H1 (cell line): ENCODE measurements around the gene ADGRG7. TPM values are rescaled to one million over a fixed set of nuclear protein-coding genes. Genes with fewer than 3 reads are reported as not detected.

ENCODE experiments used
- CTCF ChIA-PET: fragments of 300-600 bp; sonication (Branson Sonifier 250); formaldehyde crosslinking; loops from one replicate; lab custom pipeline; 2021; ENCODE audit not compliant: partially characterized antibody; lab: Charles Lee
- POLR2A ChIA-PET: fragments of 300-600 bp; sonication (Branson Sonifier 250); formaldehyde crosslinking; loops from one replicate; lab custom pipeline; 2021; ENCODE audit warnings: inconsistent platforms; ENCODE audit not compliant: partially characterized antibody; lab: Charles Lee
- DNase-seq, 2 experiments: peaks; one replicate each; pipeline versions ENCODE4 v3.0.0 to v3.0.0-alpha.2; 2010 to 2022; ENCODE audit warnings: low spot score in 2 of 2, low read depth in 1 of 2, mixed read lengths in 1 of 2
- FAIRE-seq: peaks from 2 replicates; lab custom pipeline; 2011; peaks lifted over from hg19 to GRCh38; lab: Jason Lieb, UNC
- H2AFZ ChIP-seq: 2 replicates; pipeline ENCODE4 v1.8.1; 2012; ENCODE audit warnings: low read length, inconsistent platforms
- H2AK5ac ChIP-seq: 2 replicates; pipeline ENCODE4 v1.6.1; 2013; ENCODE audit warnings: low read depth, low read length
- H2BK120ac ChIP-seq: replicated peaks from 2 replicates; pipeline ENCODE3; 2013; ENCODE audit warnings: low read depth, low read length, inconsistent platforms
- H2BK12ac ChIP-seq: 2 replicates; pipeline ENCODE4 v1.6.1; 2013; ENCODE audit warnings: low read depth, low read length
- H2BK15ac ChIP-seq: 2 replicates; pipeline ENCODE4 v1.6.1; 2013; ENCODE audit warnings: low read length
- H2BK20ac ChIP-seq: 2 replicates; pipeline ENCODE4 v1.6.1; 2013; ENCODE audit warnings: low read length
- H2BK5ac ChIP-seq: 2 replicates; pipeline ENCODE4 v1.6.1; 2013; ENCODE audit warnings: low read depth, low read length
- H3K14ac ChIP-seq: 2 replicates; pipeline ENCODE4 v1.6.1; 2013; ENCODE audit warnings: inconsistent platforms; ENCODE audit not compliant: insufficient read length
- H3K18ac ChIP-seq: 2 replicates; pipeline ENCODE4 v1.6.1; 2013; ENCODE audit warnings: low read length; ENCODE audit errors: extremely low read depth
- H3K23ac ChIP-seq: 2 replicates; pipeline ENCODE4 v1.6.1; 2013; ENCODE audit warnings: inconsistent platforms; ENCODE audit not compliant: insufficient read length
- H3K23me2 ChIP-seq: 2 replicates; pipeline ENCODE4 v1.6.1; 2013; ENCODE audit warnings: low read depth, low read length
- H3K27ac ChIP-seq: 2 replicates; pipeline ENCODE4 v1.6.1; 2011; ENCODE audit warnings: low read depth, low read length, inconsistent platforms
- H3K27me3 ChIP-seq, 4 experiments: replicated peaks in 1 of 4; 1 replicate in 1 of 4; 2 replicates in 3 of 4; pipeline versions ENCODE4 v1.6.1 to v1.8.1; 2011 to 2013; ENCODE audit warnings: low read length in 3 of 4, mild to moderate bottlenecking in 3 of 4, inconsistent platforms in 2 of 4, mixed read lengths in 2 of 4, moderate library complexity in 1 of 4; ENCODE audit not compliant: control insufficient read depth in 3 of 4, insufficient read depth in 3 of 4; ENCODE audit errors: extremely low read depth in 1 of 4
- H3K36me3 ChIP-seq, 4 experiments: 2 replicates each; pipeline versions ENCODE4 v1.6.1 to v1.8.1; 2011 to 2013; ENCODE audit warnings: mild to moderate bottlenecking in 4 of 4, low read length in 3 of 4, moderate library complexity in 2 of 4, control low read depth in 1 of 4, inconsistent platforms in 1 of 4; ENCODE audit not compliant: insufficient read depth in 4 of 4, control insufficient read depth in 2 of 4
- H3K4ac ChIP-seq: replicated peaks from 2 replicates; pipeline ENCODE3; 2013; ENCODE audit warnings: low read length, low read depth, mixed read lengths, inconsistent platforms; ENCODE audit not compliant: insufficient read length
- H3K4me1 ChIP-seq, 4 experiments: replicated peaks in 1 of 4; 1 replicate in 1 of 4; 2 replicates in 3 of 4; pipeline versions ENCODE4 v1.6.1 to v1.8.1; 2011 to 2013; ENCODE audit warnings: low read length in 3 of 4, inconsistent platforms in 2 of 4, mixed read lengths in 1 of 4; ENCODE audit not compliant: insufficient read depth in 4 of 4, control insufficient read depth in 3 of 4
- H3K4me2 ChIP-seq, 2 experiments: 2 replicates each; pipeline versions ENCODE4 v1.6.1 to v1.8.1; 2011 to 2013; ENCODE audit warnings: low read depth in 2 of 2, low read length in 2 of 2, control low read depth in 1 of 2, inconsistent platforms in 1 of 2, mild to moderate bottlenecking in 1 of 2; ENCODE audit not compliant: insufficient read depth in 1 of 2
- H3K4me3 ChIP-seq, 4 experiments: fragments of 200-600, 300-600 bp in 1 of 4; sonication (generic), shearing (Covaris generic), sonication (Bioruptor Twin) in 1 of 4; 2 replicates each; pipeline versions ENCODE4 v1.5.1 to v1.8.1; 2011 to 2016; ENCODE audit warnings: low read length in 4 of 4, low read depth in 3 of 4, control low read depth in 2 of 4, inconsistent platforms in 2 of 4, mild to moderate bottlenecking in 2 of 4, mixed read lengths in 1 of 4, moderate library complexity in 1 of 4; ENCODE audit not compliant: insufficient read depth in 2 of 4; ENCODE audit errors: extremely low read depth in 1 of 4
- H3K56ac ChIP-seq: replicated peaks from 2 replicates; pipeline ENCODE3; 2013; ENCODE audit warnings: low read depth, mild to moderate bottlenecking, mixed read lengths, low read length, inconsistent platforms; ENCODE audit not compliant: insufficient read length
- H3K79me1 ChIP-seq: 2 replicates; pipeline ENCODE4 v1.6.1; 2013; ENCODE audit warnings: low read depth, low read length, control low read depth
- H3K79me2 ChIP-seq, 2 experiments: 2 replicates each; pipeline versions ENCODE4 v1.6.1 to v1.8.1; 2012 to 2013; ENCODE audit warnings: low read length in 2 of 2, mild to moderate bottlenecking in 2 of 2, inconsistent platforms in 1 of 2; ENCODE audit not compliant: insufficient read depth in 2 of 2, control insufficient read depth in 1 of 2
- H3K9ac ChIP-seq, 4 experiments: replicated peaks in 1 of 4; 1 replicate in 1 of 4; 2 replicates in 3 of 4; pipeline versions ENCODE4 v1.6.1 to v1.8.1; 2011 to 2013; ENCODE audit warnings: low read depth in 3 of 4, low read length in 3 of 4, control low read depth in 2 of 4, mild to moderate bottlenecking in 2 of 4, moderate library complexity in 2 of 4, inconsistent platforms in 1 of 4; ENCODE audit errors: extremely low read depth in 1 of 4
- H3K9me3 ChIP-seq, 2 experiments: 2 replicates each; pipeline versions ENCODE4 v1.6.1 to v1.8.1; 2012 to 2013; ENCODE audit warnings: mild to moderate bottlenecking in 2 of 2, moderate library complexity in 2 of 2, control low read depth in 1 of 2, inconsistent platforms in 1 of 2, low read depth in 1 of 2, low read length in 1 of 2, mixed read lengths in 1 of 2; ENCODE audit not compliant: insufficient read depth in 2 of 2
- H4K20me1 ChIP-seq, 2 experiments: replicated peaks in 1 of 2; 2 replicates each; pipeline versions ENCODE3 to v1.8.1; 2011 to 2013; ENCODE audit warnings: inconsistent platforms in 2 of 2, low read length in 2 of 2, mild to moderate bottlenecking in 1 of 2; ENCODE audit not compliant: insufficient read depth in 2 of 2, control insufficient read depth in 1 of 2
- H4K5ac ChIP-seq: 2 replicates; pipeline ENCODE4 v1.6.1; 2013; ENCODE audit warnings: low read length, low read depth, mixed read lengths, inconsistent platforms; ENCODE audit not compliant: insufficient read length
- H4K8ac ChIP-seq: 2 replicates; pipeline ENCODE4 v1.8.0; 2013; ENCODE audit warnings: mild to moderate bottlenecking, moderate library complexity, low read length, inconsistent platforms; ENCODE audit not compliant: insufficient read depth; ENCODE audit errors: extremely low read depth
- H4K91ac ChIP-seq: replicated peaks from 2 replicates; pipeline ENCODE3; 2013; ENCODE audit warnings: low read length, mixed read lengths, inconsistent platforms; ENCODE audit not compliant: insufficient read length
- CEBPB ChIP-seq: IDR thresholded peaks from 2 replicates; pipeline ENCODE4 v1.6.1; 2012; ENCODE audit warnings: low read depth, low read length
- CHD1 ChIP-seq: IDR thresholded peaks from 2 replicates; pipeline ENCODE4 v1.6.1; 2012; ENCODE audit warnings: low read depth, low read length, improper control_type of control experiment
- CREB1 ChIP-seq: IDR thresholded peaks from 2 replicates; pipeline ENCODE4 v1.6.1; 2012; ENCODE audit warnings: inconsistent platforms
- CTBP2 ChIP-seq: IDR thresholded peaks from 2 replicates; pipeline ENCODE4 v1.7.0; 2011; ENCODE audit warnings: borderline replicate concordance, mild to moderate bottlenecking, moderate library complexity, mixed read lengths, low read length; ENCODE audit not compliant: insufficient read depth, insufficient read length
- EGR1 ChIP-seq: IDR thresholded peaks from 2 replicates; pipeline ENCODE4 v1.6.1; 2011; ENCODE audit warnings: low read depth, low read length, borderline replicate concordance
- EP300 ChIP-seq, 2 experiments: IDR thresholded peaks; 1 replicate in 1 of 2; 2 replicates in 1 of 2; pipeline ENCODE4 v1.6.1; 2011 to 2012; ENCODE audit warnings: low read depth in 2 of 2, low read length in 2 of 2, mild to moderate bottlenecking in 2 of 2, borderline replicate concordance in 1 of 2, inconsistent platforms in 1 of 2, moderate library complexity in 1 of 2
- HDAC6 ChIP-seq: IDR thresholded peaks from one replicate; pipeline ENCODE4 v1.7.1; 2012; ENCODE audit warnings: low read depth, mild to moderate bottlenecking, inconsistent platforms, low read length, moderate library complexity
- JUN ChIP-seq: IDR thresholded peaks from 2 replicates; pipeline ENCODE4 v1.6.1; 2011; ENCODE audit warnings: low read depth, mild to moderate bottlenecking, improper control_type of control experiment, low read length
- MAX ChIP-seq: IDR thresholded peaks from 2 replicates; pipeline ENCODE4 v1.6.1; 2012; ENCODE audit warnings: inconsistent platforms
- POLR2AphosphoS5 ChIP-seq: IDR thresholded peaks from 2 replicates; pipeline ENCODE4 v1.6.1; 2011; ENCODE audit warnings: low read depth, low read length
- RFX5 ChIP-seq: IDR thresholded peaks from 2 replicates; pipeline ENCODE4 v1.6.1; 2011; ENCODE audit warnings: low read depth, low read length, improper control_type of control experiment, borderline replicate concordance
- SP4 ChIP-seq: IDR thresholded peaks from 2 replicates; pipeline ENCODE4 v1.6.1; 2012; ENCODE audit warnings: low read length, inconsistent platforms
- SUZ12 ChIP-seq: fragments of 200-600 bp; sonication (generic); IDR thresholded peaks from 2 replicates; pipeline ENCODE4 v1.6.1; 2012; ENCODE audit warnings: mild to moderate bottlenecking, inconsistent platforms, low read length, moderate library complexity, mixed read lengths
- TAF7 ChIP-seq: optimal IDR thresholded peaks from 2 replicates; pipeline ENCODE3; 2011; ENCODE audit warnings: low read depth, mild to moderate bottlenecking, inconsistent platforms, low read length, moderate library complexity, borderline replicate concordance
- TEAD4 ChIP-seq: IDR thresholded peaks from 2 replicates; pipeline ENCODE4 v1.6.1; 2012; ENCODE audit warnings: low read depth, low read length, inconsistent platforms, mixed read lengths
- whole genome bisulfite sequencing, 2 experiments: shearing (Covaris generic) in 1 of 2; methylation state at CpG; one replicate each; pipeline versions ENCODE4 v1.1.6 to v1.1.7; 2013 to 2015; ENCODE audit warnings: low lambda C conversion rate in 2 of 2, mixed read lengths in 2 of 2, inconsistent platforms in 1 of 2, low coverage in 1 of 2, missing lambda C conversion rate in 1 of 2; ENCODE audit not compliant: insufficient replicate concordance in 2 of 2, insufficient coverage in 1 of 2, insufficient read length in 1 of 2; ENCODE audit errors: extremely low coverage in 1 of 2, missing lambda C conversion rate in 1 of 2; 5-methylcytosine and 5-hydroxymethylcytosine counted together
- polyA plus RNA-seq, 7 experiments: library from polyadenylated mRNA; depleted of rRNA in 3 of 7; stranded (reverse) in 5 of 7; unstranded in 2 of 7; fragments of >200 nt in 5 of 7; fragments of 200-250 nt in 2 of 7; gene quantifications; 1 replicate in 5 of 7; 2 replicates in 1 of 7; 4 replicates in 1 of 7; pipeline versions ENCODE4 v1.2.1 to v1.2.3, GENCODE V29; 2011 to 2013; ENCODE audit warnings: missing spikeins in 2 of 7, mixed read lengths in 2 of 7
- total RNA-seq: library from RNA; stranded (reverse); fragmentation: NEBNext Ultra II Directional; extraction: Animal tissue kit (Norgen Biotek cat#: 25700); gene quantifications from 2 replicates; pipeline ENCODE4 v1.2.1, GENCODE V29; 2021

Gene ADGRG7
- total and polyA plus RNA-seq, 2 of the 8 experiments (the other 6 are each of a cell fraction or from before 2014, with no cell fraction given) = not detected

GRCh38 chr3:100613721-100614390 lies 4.5 kb downstream of the ADGRG7 start:
- H3K14ac ChIP-seq = no peak overlapping the region
- no peaks in the 10 kb centered on the region for H3K79me1 ChIP-seq
- H2BK120ac ChIP-seq = no peak overlapping the region
- H3K4ac ChIP-seq = no peak overlapping the region
- H3K23me2 ChIP-seq = no peaks in the 10 kb centered on the region
- H3K9ac ChIP-seq = no peak overlapping the region
- no peak overlapping the region for H2AFZ ChIP-seq
- H4K8ac ChIP-seq = no peak overlapping the region
- no peak overlapping the region for H4K91ac ChIP-seq
- no peaks in the 10 kb centered on the region for H3K9me3 ChIP-seq
- no peak overlapping the region for H2BK20ac ChIP-seq
- no peaks in the 10 kb centered on the region for H3K79me2 ChIP-seq
- no peak overlapping the region for H2BK5ac ChIP-seq
- CTCF ChIA-PET = no interaction called here
- H2BK15ac ChIP-seq = no peak overlapping the region
- H4K20me1 ChIP-seq = no peaks in the 10 kb centered on the region
- no peak overlapping the region for H3K27ac ChIP-seq
- no peaks in the 10 kb centered on the region for H3K4me1 ChIP-seq
- DNase-seq (no peak), FAIRE-seq (no peak)
- H3K36me3 ChIP-seq = no peaks in the 10 kb centered on the region
- no peak overlapping the region for H4K5ac ChIP-seq
- no peak overlapping the region for H3K56ac ChIP-seq
- no peak overlapping the region for H3K23ac ChIP-seq
- POLR2A ChIA-PET = no interaction called here
- H3K4me3 ChIP-seq = no peak overlapping the region
- 88% methylated on average over 4 of the region's 4 CpGs; no CpG with 5 or more reads in 1 of the 2 experiments for WGBS, 2 experiments
- H3K18ac ChIP-seq = no peak overlapping the region
- H2AK5ac ChIP-seq = no peak overlapping the region
- no peak overlapping the region for H3K4me2 ChIP-seq
- H2BK12ac ChIP-seq = no peak overlapping the region
- no peaks in the 10 kb centered on the region for H3K27me3 ChIP-seq
- no peak for TF ChIP-seq JUN
- TF ChIP-seq RFX5 = no peak
- TF ChIP-seq CTBP2 = no peak
- no peak for TF ChIP-seq EP300 (IDR thresholded peaks at IDR 0.05; ENCODE audit: borderline replicate concordance in 1 of 2, low read depth in 2 of 2, low read length in 2 of 2)
- TF ChIP-seq TAF7 = no peak
- TF ChIP-seq CHD1 = no peak
- TF ChIP-seq SUZ12 = no peak
- TF ChIP-seq HDAC6 = no peak
- no peak for TF ChIP-seq CREB1
- TF ChIP-seq MAX = no peak
- no peak for TF ChIP-seq EGR1
- no peak for TF ChIP-seq POLR2AphosphoS5
- TF ChIP-seq TEAD4 = no peak
- TF ChIP-seq CEBPB = no peak
- no peak for TF ChIP-seq SP4
